Mesendoderm (in vitro differentiated cells): ENCODE results near the gene GOLGA8F. TPM values are rescaled to one million over a fixed set of nuclear protein-coding genes. Genes with fewer than 3 reads are reported as not detected.
"Not testable (repeated sequence)": the region's sequence is repeated elsewhere in the genome, so short reads cannot be mapped to it uniquely, and the experiment has no call there.

Source experiments
- DNase-seq: peaks from one replicate; pipeline ENCODE4 v3.0.0; 2013
- H2AK5ac ChIP-seq: 2 replicates; pipeline ENCODE4 v1.6.1; 2013; ENCODE audit warnings: low read length, inconsistent platforms
- H2BK120ac ChIP-seq: 2 replicates; pipeline ENCODE4 v1.6.1; 2013; ENCODE audit warnings: low read depth, mild to moderate bottlenecking, low read length, moderate library complexity, mixed read lengths
- H2BK15ac ChIP-seq: replicated peaks from 2 replicates; pipeline ENCODE4 v1.6.1; 2013; ENCODE audit warnings: low read depth, mild to moderate bottlenecking, moderate library complexity
- H2BK5ac ChIP-seq: 2 replicates; pipeline ENCODE4 v1.6.1; 2013; ENCODE audit warnings: low read length, inconsistent platforms
- H3K18ac ChIP-seq: 2 replicates; pipeline ENCODE4 v1.6.1; 2013; ENCODE audit warnings: mild to moderate bottlenecking, low read length, mixed read lengths
- H3K23ac ChIP-seq: one replicate; pipeline ENCODE4 v1.6.1; 2013; ENCODE audit warnings: low read length
- H3K27ac ChIP-seq: 2 replicates; pipeline ENCODE4 v1.5.1; 2013; ENCODE audit warnings: low read depth, mild to moderate bottlenecking, inconsistent platforms, low read length, moderate library complexity
- H3K27me3 ChIP-seq: 2 replicates; pipeline ENCODE4 v1.6.1; 2013; ENCODE audit warnings: low read length, control low read depth, mild to moderate bottlenecking, inconsistent platforms; ENCODE audit not compliant: insufficient read depth, poor library complexity
- H3K36me3 ChIP-seq: 2 replicates; pipeline ENCODE4 v1.6.1; 2013; ENCODE audit warnings: low read length, inconsistent platforms; ENCODE audit not compliant: control insufficient read depth, insufficient read depth
- H3K4ac ChIP-seq: one replicate; pipeline ENCODE4 v1.6.1; 2013; ENCODE audit warnings: low read depth, mild to moderate bottlenecking, low read length, moderate library complexity
- H3K4me1 ChIP-seq: 2 replicates; pipeline ENCODE4 v1.6.1; 2013; ENCODE audit warnings: low read depth, low read length, inconsistent platforms; ENCODE audit not compliant: control insufficient read depth
- H3K4me2 ChIP-seq: 2 replicates; pipeline ENCODE4 v1.6.1; 2013; ENCODE audit warnings: low read length
- H3K4me3 ChIP-seq: 2 replicates; pipeline ENCODE4 v1.5.1; 2013; ENCODE audit warnings: mild to moderate bottlenecking, low read length
- H3K56ac ChIP-seq: one replicate; pipeline ENCODE4 v1.6.1; 2013; ENCODE audit warnings: low read length
- H3K79me1 ChIP-seq: 2 replicates; pipeline ENCODE4 v1.6.1; 2013; ENCODE audit warnings: low read length, inconsistent platforms
- H3K79me2 ChIP-seq: 2 replicates; pipeline ENCODE4 v1.6.1; 2013; ENCODE audit warnings: mild to moderate bottlenecking, low read length; ENCODE audit not compliant: control insufficient read depth, insufficient read depth
- H3K9ac ChIP-seq: 2 replicates; pipeline ENCODE4 v1.6.1; 2013; ENCODE audit warnings: low read length, inconsistent platforms
- H4K5ac ChIP-seq: one replicate; pipeline ENCODE4 v1.6.1; 2013; ENCODE audit warnings: low read length
- H4K8ac ChIP-seq: one replicate; pipeline ENCODE4 v1.6.1; 2013; ENCODE audit warnings: low read depth, mild to moderate bottlenecking, control low read depth, low read length, moderate library complexity
- WGBS: extraction: QIAGEN DNeasy Blood & Tissue Kit; methylation state at CpG from one replicate; pipeline ENCODE4 v1.1.7; 2013; ENCODE audit warnings: low lambda C conversion rate, missing lambda C conversion rate; ENCODE audit not compliant: insufficient coverage; ENCODE audit errors: extremely low coverage; 5-methylcytosine and 5-hydroxymethylcytosine counted together
- polyA plus RNA-seq, 2 experiments: library from polyadenylated mRNA; stranded (reverse); fragments of 200-250 nt; gene quantifications; one replicate each; pipeline ENCODE4 v1.2.3, GENCODE V29; 2013

Gene GOLGA8F
- not detected for polyA plus RNA-seq (2013, experiment 1 of 2)
- not detected for polyA plus RNA-seq (2013, experiment 2 of 2)

GRCh38 chr15:28378364-28378763 is at the start of gene GOLGA8F:
GOLGA8F (plus strand) TSS chr15:28378664; CDS start chr15:28378762, 98 bp downstream.
- H3K9ac ChIP-seq, H3K4me3 ChIP-seq, H3K4ac ChIP-seq, H3K79me2 ChIP-seq, H3K27ac ChIP-seq, H3K56ac ChIP-seq, H2AK5ac ChIP-seq, H3K4me1 ChIP-seq, H3K79me1 ChIP-seq, H2BK120ac ChIP-seq, H4K8ac ChIP-seq, H4K5ac ChIP-seq, H3K23ac ChIP-seq, H3K4me2 ChIP-seq, H3K18ac ChIP-seq, H3K36me3 ChIP-seq, DNase-seq, H2BK15ac ChIP-seq, H2BK5ac ChIP-seq, H3K27me3 ChIP-seq: not testable (repeated sequence)
- WGBS = no CpG with 5 or more reads among the region's 8 CpGs

- not testable (repeated sequence) for H3K18ac ChIP-seq, H4K8ac ChIP-seq, H3K4me3 ChIP-seq, H3K4ac ChIP-seq, H4K5ac ChIP-seq, H2AK5ac ChIP-seq, H3K36me3 ChIP-seq, H3K23ac ChIP-seq, H3K27ac ChIP-seq, H3K56ac ChIP-seq, H3K79me2 ChIP-seq, H2BK120ac ChIP-seq, H3K79me1 ChIP-seq, H3K9ac ChIP-seq, H2BK5ac ChIP-seq, H3K27me3 ChIP-seq, H2BK15ac ChIP-seq, H3K4me2 ChIP-seq, H3K4me1 ChIP-seq, DNase-seq
- no CpG with 5 or more reads among the region's 7 CpGs for WGBS
Observed at GRCh38 chr15:28357984-28358383, 20.5 kb upstream of the GOLGA8F start, which contains the start of gene GOLGA6L24. GOLGA6L24 (minus strand) TSS chr15:28358084; CDS start chr15:28358023, 61 bp downstream.

DNA sequence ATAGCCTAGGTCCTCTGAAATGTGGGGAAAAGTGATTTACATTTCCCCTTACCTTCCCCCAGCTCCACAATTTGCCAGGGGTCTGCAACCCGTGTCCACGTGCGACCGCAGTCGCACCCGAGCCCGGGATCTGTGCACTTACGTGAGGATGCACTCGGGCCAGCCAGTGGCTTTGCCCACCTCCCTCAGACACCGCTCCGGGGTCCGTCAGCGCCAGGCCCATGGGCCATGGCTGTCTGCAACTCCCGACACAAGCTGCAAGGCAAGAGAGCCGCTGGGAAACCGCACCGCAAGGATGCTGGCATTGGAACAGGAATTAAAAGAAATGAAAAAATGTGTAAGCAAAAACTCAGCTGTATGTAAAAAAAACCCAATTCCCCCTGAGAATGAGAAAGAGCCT is 13.0 kb upstream of the GOLGA8F start:
- H3K4me3 ChIP-seq, H3K27ac ChIP-seq, H3K18ac ChIP-seq, DNase-seq, H3K56ac ChIP-seq, H2BK5ac ChIP-seq, H3K36me3 ChIP-seq, H3K79me1 ChIP-seq, H3K4ac ChIP-seq, H3K4me1 ChIP-seq, H3K4me2 ChIP-seq, H3K9ac ChIP-seq, H2BK120ac ChIP-seq, H2AK5ac ChIP-seq, H3K27me3 ChIP-seq, H3K23ac ChIP-seq, H4K5ac ChIP-seq, H2BK15ac ChIP-seq, H4K8ac ChIP-seq, H3K79me2 ChIP-seq: not testable (repeated sequence)
- WGBS = no CpG with 5 or more reads among the region's 17 CpGs

DNA sequence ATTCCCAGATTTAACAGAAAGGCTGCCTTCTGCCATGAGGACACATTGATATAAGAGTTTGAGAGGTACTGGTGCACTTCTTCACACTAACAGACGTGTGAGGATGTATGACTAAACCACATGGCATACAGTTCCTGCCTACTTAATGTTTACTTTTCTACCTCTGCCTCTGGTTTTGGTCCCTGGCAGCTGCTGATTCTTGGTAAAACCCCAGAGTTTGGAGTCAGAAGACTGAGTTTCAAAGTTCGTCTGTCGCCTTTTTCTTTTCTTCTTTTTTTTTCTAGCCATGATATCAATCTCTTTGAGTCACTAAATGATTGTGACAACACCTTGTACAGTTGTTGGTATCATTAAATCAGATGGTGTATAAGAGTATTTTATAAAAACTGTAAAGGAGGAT is 1.6 kb downstream of the GOLGA8F start:
- not testable (repeated sequence) for DNase-seq, H3K36me3 ChIP-seq, H3K4me1 ChIP-seq, H3K4me3 ChIP-seq, H2BK15ac ChIP-seq, H3K4ac ChIP-seq, H3K9ac ChIP-seq, H4K5ac ChIP-seq, H3K79me1 ChIP-seq, H2BK120ac ChIP-seq, H4K8ac ChIP-seq, H2BK5ac ChIP-seq, H3K27ac ChIP-seq, H3K56ac ChIP-seq, H3K23ac ChIP-seq, H3K18ac ChIP-seq, H3K4me2 ChIP-seq, H3K79me2 ChIP-seq, H3K27me3 ChIP-seq, H2AK5ac ChIP-seq
- no CpG with 5 or more reads among the region's 3 CpGs for WGBS

DNA sequence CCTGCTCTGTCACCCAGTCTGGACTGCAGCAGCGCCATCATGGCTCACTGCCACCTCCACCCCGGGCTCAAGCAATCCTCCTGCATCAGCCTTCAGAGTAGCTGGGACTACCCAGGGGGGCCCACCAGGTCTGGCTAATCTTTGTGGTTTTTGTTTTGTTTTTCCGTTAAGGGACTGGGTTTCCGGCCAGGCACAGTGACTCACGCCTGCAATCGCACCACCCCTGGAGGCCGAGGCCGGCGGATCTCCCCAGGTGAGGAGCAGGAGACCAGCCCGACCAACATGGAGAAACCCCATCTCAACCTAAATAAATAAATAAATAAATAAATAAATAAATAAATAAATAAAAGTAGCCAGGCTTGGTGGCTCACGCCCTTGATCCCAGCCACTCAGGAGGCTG is 17.6 kb downstream of the GOLGA8F start:
- H2BK5ac ChIP-seq, H3K79me2 ChIP-seq, H3K4ac ChIP-seq, H2AK5ac ChIP-seq, H3K79me1 ChIP-seq, H3K4me1 ChIP-seq, H3K4me3 ChIP-seq, H3K4me2 ChIP-seq, H3K9ac ChIP-seq, H3K27me3 ChIP-seq, H3K36me3 ChIP-seq, H4K5ac ChIP-seq, H3K18ac ChIP-seq, H2BK120ac ChIP-seq, H3K27ac ChIP-seq, H4K8ac ChIP-seq, H3K56ac ChIP-seq, H3K23ac ChIP-seq, H2BK15ac ChIP-seq, DNase-seq: not testable (repeated sequence)
- WGBS = no CpG with 5 or more reads among the region's 11 CpGs

DNA sequence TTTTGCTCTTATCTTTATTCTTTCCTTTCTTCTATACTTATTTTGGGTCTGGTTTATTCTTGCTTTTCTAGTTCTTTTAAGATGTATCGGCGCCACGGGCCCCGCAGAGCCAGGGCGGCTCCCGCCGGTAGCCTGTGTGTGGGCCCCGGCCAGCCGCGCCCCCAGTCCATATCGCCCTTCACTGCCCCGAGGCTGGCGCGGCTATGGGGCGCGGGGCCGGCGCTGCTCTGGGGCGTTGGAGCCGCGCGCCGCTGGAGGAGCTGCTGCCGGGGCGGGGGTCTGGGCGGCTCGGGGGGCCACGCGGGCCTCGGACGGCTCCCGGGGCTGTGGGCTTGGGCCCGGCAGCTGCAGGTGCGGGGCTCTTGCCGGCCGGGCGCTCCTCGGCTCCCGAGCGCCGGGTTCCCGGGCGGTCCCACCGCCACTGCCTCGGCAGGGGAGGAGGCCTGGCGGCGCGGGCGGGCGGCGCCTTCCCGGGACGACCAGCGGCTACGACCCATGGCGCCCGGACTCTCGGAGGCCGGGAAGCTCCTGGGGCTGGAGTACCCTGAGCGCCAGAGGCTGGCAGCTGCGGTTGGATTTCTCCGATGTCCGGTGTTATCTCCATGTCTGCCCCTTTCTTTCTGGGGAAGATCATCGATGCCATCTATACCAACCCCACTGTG is 24.4 kb downstream of the GOLGA8F start:
- not testable (repeated sequence) for H3K27ac ChIP-seq, H3K18ac ChIP-seq, H3K36me3 ChIP-seq, H2BK5ac ChIP-seq, H3K79me1 ChIP-seq, H3K4me3 ChIP-seq, H4K8ac ChIP-seq, H3K4me1 ChIP-seq, H3K27me3 ChIP-seq, H3K4ac ChIP-seq, H2AK5ac ChIP-seq, H2BK15ac ChIP-seq, DNase-seq, H2BK120ac ChIP-seq, H3K56ac ChIP-seq, H3K23ac ChIP-seq, H3K9ac ChIP-seq, H3K4me2 ChIP-seq, H3K79me2 ChIP-seq, H4K5ac ChIP-seq
- WGBS = no CpG with 5 or more reads among the region's 64 CpGs
